SU-DHL-6 (cell line): ENCODE results near the gene UPB1.

Source experiments
- CTCF ChIP-seq: fragments of 200-600 bp; sonication (generic); IDR thresholded peaks from one replicate; pipeline ENCODE4 v1.5.1; 2017; ENCODE audit warnings: antibody characterized with exemption, mild to moderate bottlenecking, low read length, moderate library complexity; ENCODE audit not compliant: insufficient read depth, poor library complexity, severe bottlenecking
- EZH2phosphoT487 ChIP-seq: fragments of 200-600 bp; sonication (generic), shearing (Covaris generic); conservative IDR thresholded peaks from 2 replicates; pipeline ENCODE4 v1.6.1; 2018; ENCODE audit warnings: mild to moderate bottlenecking, antibody characterized with exemption, low read length, moderate library complexity, mixed read lengths

- TF ChIP-seq CTCF (no peak), EZH2phosphoT487 (no peak)
These were observed 8.6 kb upstream of the UPB1 start for GRCh38 chr22:24486501-24486921.
